Measurements from ENCODE around the gene GPR26.

Gene GPR26

DNA sequence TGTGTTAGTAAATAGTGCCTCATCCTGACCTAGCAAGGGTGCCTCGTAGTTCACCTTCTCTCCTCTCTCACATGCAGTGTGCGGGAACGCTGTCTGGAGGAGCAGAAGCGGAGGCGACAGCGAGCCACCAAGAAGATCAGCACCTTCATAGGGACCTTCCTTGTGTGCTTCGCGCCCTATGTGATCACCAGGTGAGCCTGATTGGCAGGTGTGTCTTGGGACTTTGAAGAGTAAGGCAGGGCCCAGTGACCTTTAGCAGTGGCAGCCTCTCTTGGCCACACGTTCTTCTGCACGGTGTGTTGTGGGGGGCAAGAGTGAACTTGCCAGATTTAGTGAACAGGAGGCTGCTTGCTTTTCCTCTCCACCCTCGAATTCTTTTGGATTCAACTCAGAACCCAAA is 8.6 kb downstream of the GPR26 start:
- Mint-ChIP-seq H3K4me3 (no peak overlapping the region), H3K36me3 (no peaks in the 10 kb centered on the region), H3K9me3 (no peaks in the 10 kb centered on the region), H3K4me1 (no peaks in the 10 kb centered on the region), H3K27ac (no peak overlapping the region), H3K27me3 (peaks cover 70% of the 10 kb centered on the region)
- ATAC-seq = no peak

DNA sequence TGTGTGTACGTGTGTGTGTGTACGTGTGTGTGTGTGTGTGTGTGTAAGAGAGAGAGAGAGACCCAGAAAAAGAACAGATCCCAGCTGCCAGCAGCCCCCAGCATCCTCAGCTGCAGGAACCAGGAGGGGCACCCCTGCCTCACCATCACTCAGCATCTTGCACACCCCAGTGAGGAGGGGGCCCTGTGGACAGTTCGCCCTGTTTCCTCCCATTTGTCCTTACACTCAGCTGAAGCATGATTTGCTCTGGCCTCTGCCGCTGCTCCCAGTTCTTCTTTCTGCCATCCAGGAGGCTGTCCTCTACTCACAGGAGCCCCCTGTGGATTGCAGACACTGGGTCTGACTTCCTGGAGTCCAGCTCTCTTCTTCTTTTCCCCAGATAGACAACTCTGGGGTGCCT is 9.7 kb downstream of the GPR26 start:
- no peak overlapping the region for H3K27ac Mint-ChIP-seq
- H3K4me1 Mint-ChIP-seq = no peaks in the 10 kb centered on the region
- no peak for ATAC-seq
- H3K36me3 Mint-ChIP-seq = no peaks in the 10 kb centered on the region
- H3K4me3 Mint-ChIP-seq = no peak overlapping the region
- peaks cover 70% of the 10 kb centered on the region for H3K27me3 Mint-ChIP-seq
- H3K9me3 Mint-ChIP-seq = no peaks in the 10 kb centered on the region

DNA sequence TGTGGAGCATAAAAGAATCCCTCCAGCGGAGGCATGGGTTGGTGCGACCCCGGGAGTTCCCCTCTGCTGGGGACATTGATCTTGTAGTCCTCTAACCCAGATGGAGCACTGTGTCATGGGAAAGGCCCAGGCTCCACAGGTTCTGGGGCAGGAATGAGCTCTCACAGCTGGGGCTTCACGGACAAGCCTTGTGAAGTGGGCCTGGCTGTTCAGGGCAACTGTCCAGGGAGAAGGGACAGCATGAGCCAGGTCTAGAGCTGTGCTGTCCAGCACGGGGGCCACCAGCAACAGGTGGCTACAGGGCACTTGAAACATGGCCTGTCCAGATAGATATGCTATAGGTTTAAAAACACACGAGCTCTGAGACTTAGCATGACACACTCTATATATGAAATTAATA is 11.4 kb downstream of the GPR26 start:
- H3K36me3 Mint-ChIP-seq = no peaks in the 10 kb centered on the region
- no peak overlapping the region for H3K4me3 Mint-ChIP-seq
- peaks cover 5% of the 10 kb centered on the region for H3K4me1 Mint-ChIP-seq
- H3K27me3 Mint-ChIP-seq = peaks cover 61% of the 10 kb centered on the region
- H3K9me3 Mint-ChIP-seq = no peaks in the 10 kb centered on the region
- no peak overlapping the region for H3K27ac Mint-ChIP-seq
- no peak for ATAC-seq

DNA sequence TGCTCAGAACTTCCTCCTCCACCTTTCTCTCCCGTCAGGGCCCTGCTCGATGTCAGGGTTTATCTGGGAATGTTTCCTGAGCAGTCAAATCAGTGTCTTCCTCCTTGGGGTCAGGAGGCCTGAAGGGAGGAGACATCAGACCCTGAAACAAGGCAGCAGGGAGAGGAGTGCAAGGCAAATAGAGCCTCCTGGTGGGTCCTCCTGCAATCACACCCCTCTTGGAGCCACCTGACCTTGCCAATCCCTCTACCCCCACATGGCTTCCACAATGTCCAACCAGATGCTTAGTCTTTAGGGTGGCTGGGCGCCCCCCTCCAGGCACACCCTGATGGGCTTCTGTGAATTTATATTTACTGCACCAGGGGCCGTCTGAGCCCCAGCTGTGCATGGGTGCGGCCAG is 12.2 kb downstream of the GPR26 start:
- Mint-ChIP-seq H3K27me3 (peaks cover 60% of the 10 kb centered on the region), H3K4me3 (no peak overlapping the region), H3K9me3 (no peaks in the 10 kb centered on the region), H3K27ac (no peak overlapping the region), H3K4me1 (peaks cover 5% of the 10 kb centered on the region), H3K36me3 (no peaks in the 10 kb centered on the region)
- no peak for ATAC-seq

DNA sequence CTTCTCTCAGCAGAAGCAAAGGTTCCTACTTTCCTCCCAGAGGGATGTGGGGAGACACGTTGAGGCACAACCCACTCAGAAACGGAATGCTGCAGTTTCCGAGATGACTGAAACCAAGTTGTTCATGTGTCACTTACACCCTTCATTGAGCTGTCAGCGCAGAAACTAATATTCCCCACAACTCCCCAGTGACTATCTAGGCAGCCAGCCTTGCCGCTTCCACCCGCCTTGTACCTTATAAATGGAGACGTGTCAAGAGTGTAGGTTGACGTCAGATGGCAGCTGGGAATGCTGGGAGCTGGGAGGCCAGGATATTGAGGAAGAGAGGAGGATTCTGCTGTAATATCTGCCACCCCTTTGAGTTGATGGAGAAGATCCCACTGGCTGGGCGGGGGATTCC is 15.1 kb downstream of the GPR26 start:
- H3K4me3 Mint-ChIP-seq = no peak overlapping the region
- H3K4me1 Mint-ChIP-seq = peaks cover 5% of the 10 kb centered on the region
- no peaks in the 10 kb centered on the region for H3K36me3 Mint-ChIP-seq
- ATAC-seq = no peak
- H3K27ac Mint-ChIP-seq = no peak overlapping the region
- H3K27me3 Mint-ChIP-seq = peaks cover 62% of the 10 kb centered on the region
- no peaks in the 10 kb centered on the region for H3K9me3 Mint-ChIP-seq

DNA sequence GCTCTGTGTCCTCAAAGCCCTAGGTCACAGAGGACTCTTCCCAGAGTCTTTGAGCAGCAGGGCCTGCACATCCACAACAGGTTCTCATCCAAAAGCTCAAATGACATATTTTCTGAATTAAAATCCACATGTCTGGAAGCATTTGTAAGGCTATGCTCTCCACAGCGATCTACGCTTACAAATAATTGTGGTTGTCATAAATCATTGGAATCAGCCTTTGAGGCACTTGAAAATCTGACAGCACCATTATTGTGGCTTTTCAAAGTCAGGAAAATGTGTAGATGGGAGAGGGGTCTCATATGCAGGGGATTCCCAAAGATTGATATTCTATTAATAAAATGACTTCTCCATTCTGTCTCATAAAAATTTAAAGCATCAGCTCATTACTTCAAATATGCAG is 16.3 kb downstream of the GPR26 start:
- ATAC-seq = no peak
- no peaks in the 10 kb centered on the region for H3K36me3 Mint-ChIP-seq
- H3K4me1 Mint-ChIP-seq = peaks cover 5% of the 10 kb centered on the region
- H3K27ac Mint-ChIP-seq = no peak overlapping the region
- no peak overlapping the region for H3K4me3 Mint-ChIP-seq
- peaks cover 50% of the 10 kb centered on the region for H3K27me3 Mint-ChIP-seq
- no peaks in the 10 kb centered on the region for H3K9me3 Mint-ChIP-seq

DNA sequence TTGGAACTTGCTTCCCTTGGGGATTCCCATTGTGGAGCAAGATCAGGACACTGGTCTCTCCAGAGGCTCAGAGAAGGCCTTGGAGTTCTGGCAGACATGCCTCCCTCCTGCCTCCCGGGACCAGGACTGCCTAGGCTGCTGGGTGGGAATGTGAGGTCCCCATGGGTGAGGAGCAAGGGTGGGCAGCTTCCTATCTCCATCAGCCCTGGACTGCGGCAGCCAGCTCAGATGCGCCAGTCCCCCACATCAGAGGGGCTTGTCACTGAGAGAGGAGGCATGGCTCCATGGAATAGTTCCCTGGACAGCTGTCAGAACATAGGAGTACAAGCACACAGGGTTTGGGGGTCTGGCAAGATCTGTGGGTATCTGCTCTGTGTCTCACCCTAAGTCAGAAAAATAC is 17.3 kb downstream of the GPR26 start:
- H3K27me3 Mint-ChIP-seq = peaks cover 41% of the 10 kb centered on the region
- ATAC-seq = no peak
- H3K36me3 Mint-ChIP-seq = no peaks in the 10 kb centered on the region
- H3K9me3 Mint-ChIP-seq = no peaks in the 10 kb centered on the region
- H3K4me1 Mint-ChIP-seq = peaks cover 5% of the 10 kb centered on the region
- no peak overlapping the region for H3K27ac Mint-ChIP-seq
- H3K4me3 Mint-ChIP-seq = no peak overlapping the region

DNA sequence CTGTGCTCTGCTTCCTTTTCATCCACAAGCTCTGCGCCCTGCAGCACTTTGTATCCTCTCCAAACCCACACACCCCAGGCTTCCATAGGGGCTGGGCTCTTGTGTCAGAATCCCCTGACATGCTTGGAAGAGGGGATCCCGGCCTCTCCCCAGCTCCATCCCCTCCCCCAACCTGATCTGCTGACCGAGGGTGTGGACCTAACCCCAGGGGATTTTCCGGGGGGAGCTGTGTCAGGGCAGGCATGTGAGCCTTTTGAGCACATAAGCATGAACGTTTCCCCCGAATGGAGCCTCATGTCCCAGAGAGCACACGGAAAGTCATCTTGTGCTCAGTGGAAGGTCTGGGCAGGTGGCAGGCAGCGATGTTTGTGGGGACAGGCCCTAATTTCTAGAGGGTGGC is 17.7 kb downstream of the GPR26 start:
- no peak for ATAC-seq
- no peak overlapping the region for H3K27ac Mint-ChIP-seq
- H3K4me3 Mint-ChIP-seq = no peak overlapping the region
- H3K36me3 Mint-ChIP-seq = no peaks in the 10 kb centered on the region
- no peaks in the 10 kb centered on the region for H3K9me3 Mint-ChIP-seq
- peaks cover 5% of the 10 kb centered on the region for H3K4me1 Mint-ChIP-seq
- H3K27me3 Mint-ChIP-seq = peaks cover 37% of the 10 kb centered on the region

DNA sequence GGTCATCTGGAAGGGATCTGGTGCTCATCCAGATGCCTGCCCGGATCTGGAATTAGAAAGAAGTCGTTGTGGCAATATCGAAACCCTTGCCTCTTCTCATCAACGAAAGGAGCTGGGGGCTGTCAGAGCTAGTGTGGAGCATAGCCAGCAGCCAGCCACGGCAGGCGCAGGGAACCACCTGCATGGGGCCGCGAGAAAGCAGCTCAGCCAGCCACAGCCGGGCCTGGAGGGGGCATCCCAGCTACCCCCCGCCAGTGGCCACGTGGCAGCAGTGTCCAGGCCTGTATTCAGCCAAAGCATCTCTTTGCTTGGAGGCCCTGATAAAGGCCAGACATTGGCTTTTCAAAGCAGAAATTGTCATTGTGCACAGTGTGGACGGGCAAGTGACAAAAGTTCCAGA is 19.1 kb downstream of the GPR26 start:
- H3K9me3 Mint-ChIP-seq = no peaks in the 10 kb centered on the region
- H3K27me3 Mint-ChIP-seq = peaks cover 23% of the 10 kb centered on the region
- peaks cover 5% of the 10 kb centered on the region for H3K4me1 Mint-ChIP-seq
- no peaks in the 10 kb centered on the region for H3K36me3 Mint-ChIP-seq
- no peak for ATAC-seq
- H3K27ac Mint-ChIP-seq = no peak overlapping the region
- no peak overlapping the region for H3K4me3 Mint-ChIP-seq

DNA sequence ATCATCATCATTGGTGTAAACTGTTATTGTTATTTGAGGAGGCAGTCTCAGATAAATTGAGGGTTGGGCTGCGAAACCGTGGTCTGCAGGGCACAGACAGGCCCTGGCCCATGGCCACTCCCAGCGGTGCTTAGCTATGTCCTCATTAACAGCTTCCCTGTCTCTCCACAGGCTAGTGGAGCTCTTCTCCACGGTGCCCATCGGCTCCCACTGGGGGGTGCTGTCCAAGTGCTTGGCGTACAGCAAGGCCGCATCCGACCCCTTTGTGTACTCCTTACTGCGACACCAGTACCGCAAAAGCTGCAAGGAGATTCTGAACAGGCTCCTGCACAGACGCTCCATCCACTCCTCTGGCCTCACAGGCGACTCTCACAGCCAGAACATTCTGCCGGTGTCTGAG is 21.6 kb downstream of the GPR26 start:
- Mint-ChIP-seq H3K36me3 (no peaks in the 10 kb centered on the region), H3K4me3 (no peak overlapping the region), H3K9me3 (no peaks in the 10 kb centered on the region), H3K27ac (no peak overlapping the region), H3K4me1 (no peaks in the 10 kb centered on the region), H3K27me3 (peaks cover 16% of the 10 kb centered on the region)
- ATAC-seq = no peak

DNA sequence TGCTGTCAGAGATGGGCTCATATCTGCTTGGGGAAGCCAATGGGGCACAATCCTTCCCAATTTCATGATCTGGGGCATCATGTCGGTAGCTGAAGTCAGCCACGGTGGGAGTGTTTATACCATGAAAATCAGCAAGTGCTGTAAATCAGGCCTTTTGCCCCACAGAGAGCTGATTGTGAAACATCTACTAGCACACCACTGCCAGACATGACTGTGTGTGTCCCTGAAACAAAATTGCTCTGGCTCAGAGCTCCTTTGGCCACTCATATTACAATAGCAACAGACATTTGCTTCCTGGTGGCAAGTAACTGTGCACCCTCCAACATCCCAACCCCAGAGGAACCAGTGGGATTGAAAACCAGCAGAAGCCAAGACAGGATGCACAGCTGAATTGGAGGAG is 23.7 kb downstream of the GPR26 start:
- ATAC-seq = no peak
- no peaks in the 10 kb centered on the region for H3K4me1 Mint-ChIP-seq
- no peak overlapping the region for H3K27ac Mint-ChIP-seq
- no peaks in the 10 kb centered on the region for H3K9me3 Mint-ChIP-seq
- no peak overlapping the region for H3K4me3 Mint-ChIP-seq
- H3K27me3 Mint-ChIP-seq = peaks cover 26% of the 10 kb centered on the region
- H3K36me3 Mint-ChIP-seq = no peaks in the 10 kb centered on the region

DNA sequence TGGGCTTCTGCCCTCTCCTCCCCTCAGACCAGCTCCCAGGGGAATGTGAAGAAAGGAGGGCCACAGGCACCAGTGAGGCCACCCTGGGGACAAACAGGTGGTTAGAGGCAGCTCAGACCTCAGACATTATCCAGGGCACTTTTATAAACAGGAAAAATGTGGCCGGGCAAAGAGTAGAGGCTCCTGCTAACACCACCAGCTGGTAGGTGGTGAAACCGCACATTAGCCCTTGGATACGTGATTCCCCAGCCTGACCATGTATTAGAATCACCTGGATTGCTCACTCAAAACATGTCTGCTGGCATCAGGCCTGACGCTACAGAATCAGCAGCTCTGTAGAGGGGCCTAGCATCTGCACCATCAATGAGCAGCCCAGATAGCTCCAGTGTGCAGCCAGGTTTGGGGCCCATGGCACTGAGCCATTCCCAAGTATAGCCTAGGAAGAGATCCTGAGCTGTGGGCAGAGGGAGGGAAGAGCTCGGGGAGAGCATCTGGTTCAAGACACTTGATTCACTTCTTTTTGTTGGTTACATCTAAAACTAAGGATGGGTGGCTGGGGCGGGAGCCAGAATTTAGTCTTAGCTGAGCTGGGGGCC is 37.1 kb downstream of the GPR26 start:
- Mint-ChIP-seq H3K4me3 (no peak overlapping the region), H3K4me1 (no peaks in the 10 kb centered on the region)
- no peak for ATAC-seq

DNA sequence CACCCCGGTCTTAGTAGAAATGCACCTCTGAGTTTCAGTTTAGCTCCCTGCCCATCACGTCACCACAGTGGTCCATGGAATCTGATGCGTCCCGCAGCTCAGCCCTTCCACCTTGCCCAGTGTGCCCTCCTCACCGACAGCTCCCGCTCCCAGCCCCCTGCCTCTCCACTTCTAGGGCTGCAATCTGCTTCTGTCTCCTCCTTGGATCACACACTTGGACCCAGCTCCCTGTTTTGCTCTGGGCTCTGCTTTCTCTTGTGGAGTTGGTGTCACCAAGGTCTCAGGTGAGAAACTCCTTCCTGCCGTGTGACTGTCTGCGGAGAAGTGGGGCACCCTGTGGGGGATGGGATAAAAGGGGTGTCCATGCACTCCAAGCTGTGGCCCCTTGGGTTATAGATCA is 37.9 kb downstream of the GPR26 start:
- peaks cover 35% of the 10 kb centered on the region for H3K27me3 Mint-ChIP-seq

More for the DNA sequence above, 37.1 kb downstream of the GPR26 start:
- no peaks in the 10 kb centered on the region for H3K9me3 Mint-ChIP-seq
- H3K27me3 Mint-ChIP-seq = peaks cover 27% of the 10 kb centered on the region
- no peaks in the 10 kb centered on the region for H3K36me3 Mint-ChIP-seq
- no peak overlapping the region for H3K27ac Mint-ChIP-seq

DNA sequence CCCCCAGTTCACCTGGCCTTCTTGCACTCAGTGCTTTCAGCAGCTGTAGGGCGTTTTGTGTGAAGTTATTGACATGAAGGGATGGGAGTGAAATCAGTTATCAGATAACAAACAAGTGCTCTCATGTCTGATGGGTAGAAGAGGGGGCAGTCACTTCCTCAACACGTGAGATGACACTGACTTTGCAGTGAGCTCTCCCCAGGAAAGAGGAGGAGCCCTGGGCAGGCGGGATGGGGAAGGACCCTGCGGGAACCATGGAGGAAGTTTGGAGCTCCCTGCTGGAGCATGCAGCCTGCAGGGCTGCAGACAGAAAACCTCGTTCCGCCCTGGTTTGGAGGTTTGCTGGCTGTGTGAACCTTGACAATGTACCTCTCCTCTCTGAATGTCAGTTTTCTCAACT is 38.7 kb downstream of the GPR26 start:
- no peak overlapping the region for H3K4me3 Mint-ChIP-seq
- no peaks in the 10 kb centered on the region for H3K36me3 Mint-ChIP-seq
- ATAC-seq = no peak
- H3K9me3 Mint-ChIP-seq = peaks cover 3% of the 10 kb centered on the region
- H3K4me1 Mint-ChIP-seq = no peaks in the 10 kb centered on the region
- H3K27me3 Mint-ChIP-seq = peaks cover 35% of the 10 kb centered on the region
- no peak overlapping the region for H3K27ac Mint-ChIP-seq

More for the DNA sequence above, 37.9 kb downstream of the GPR26 start:
- peaks cover 3% of the 10 kb centered on the region for H3K9me3 Mint-ChIP-seq
- ATAC-seq = no peak
- no peak overlapping the region for H3K27ac Mint-ChIP-seq
- H3K4me1 Mint-ChIP-seq = no peaks in the 10 kb centered on the region
- H3K4me3 Mint-ChIP-seq = no peak overlapping the region
- H3K36me3 Mint-ChIP-seq = no peaks in the 10 kb centered on the region

DNA sequence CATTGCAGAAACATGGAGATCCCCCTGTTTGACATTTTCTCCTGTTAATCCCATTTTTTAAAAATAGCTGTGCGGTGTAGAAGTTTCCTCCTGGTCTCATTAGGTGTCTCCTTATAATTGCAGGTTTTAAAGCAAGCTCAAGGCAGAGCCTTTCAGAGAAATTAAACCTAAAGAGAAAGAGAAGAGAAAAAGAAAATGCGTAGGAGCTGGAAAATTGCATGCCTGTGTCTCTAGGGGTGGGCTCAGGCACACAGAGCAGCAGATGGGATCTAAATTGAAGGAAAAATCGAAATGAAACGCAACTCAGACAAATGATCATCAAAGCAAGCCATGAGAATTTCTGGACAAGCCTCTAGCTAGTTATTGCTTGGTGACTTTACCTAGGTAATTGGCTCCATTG is 40.1 kb downstream of the GPR26 start:
- Mint-ChIP-seq H3K36me3 (no peaks in the 10 kb centered on the region), H3K4me1 (no peaks in the 10 kb centered on the region), H3K4me3 (no peak overlapping the region)

DNA sequence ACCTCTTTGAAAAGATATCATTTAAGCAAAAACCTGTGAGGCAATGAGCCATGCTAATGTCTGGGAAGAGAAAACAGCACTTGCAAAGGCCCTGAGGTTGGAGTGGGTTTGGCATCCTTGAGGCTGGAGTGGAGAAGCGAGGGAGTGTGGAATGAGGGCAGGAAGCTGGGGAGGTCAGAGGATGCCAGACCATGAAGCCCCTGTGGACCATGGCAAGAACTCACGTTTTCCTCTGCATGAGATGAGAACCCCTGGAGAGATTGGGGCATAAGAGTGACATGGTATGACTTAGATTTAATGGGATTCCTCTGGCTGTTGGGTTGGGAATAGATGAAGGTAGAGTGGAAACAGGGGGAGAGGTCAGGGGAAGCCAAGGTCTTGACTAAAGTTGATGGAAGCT is 49.4 kb downstream of the GPR26 start:
- no peak overlapping the region for H3K27ac Mint-ChIP-seq
- peaks cover 4% of the 10 kb centered on the region for H3K9me3 Mint-ChIP-seq
- H3K4me1 Mint-ChIP-seq = no peaks in the 10 kb centered on the region
- H3K36me3 Mint-ChIP-seq = no peaks in the 10 kb centered on the region
- no peak overlapping the region for H3K4me3 Mint-ChIP-seq
- H3K27me3 Mint-ChIP-seq = peaks cover 22% of the 10 kb centered on the region
- ATAC-seq = no peak

More for the DNA sequence above, 40.1 kb downstream of the GPR26 start:
- no peak for ATAC-seq
- Mint-ChIP-seq H3K27me3 (peaks cover 35% of the 10 kb centered on the region), H3K9me3 (peaks cover 3% of the 10 kb centered on the region), H3K27ac (no peak overlapping the region)

DNA sequence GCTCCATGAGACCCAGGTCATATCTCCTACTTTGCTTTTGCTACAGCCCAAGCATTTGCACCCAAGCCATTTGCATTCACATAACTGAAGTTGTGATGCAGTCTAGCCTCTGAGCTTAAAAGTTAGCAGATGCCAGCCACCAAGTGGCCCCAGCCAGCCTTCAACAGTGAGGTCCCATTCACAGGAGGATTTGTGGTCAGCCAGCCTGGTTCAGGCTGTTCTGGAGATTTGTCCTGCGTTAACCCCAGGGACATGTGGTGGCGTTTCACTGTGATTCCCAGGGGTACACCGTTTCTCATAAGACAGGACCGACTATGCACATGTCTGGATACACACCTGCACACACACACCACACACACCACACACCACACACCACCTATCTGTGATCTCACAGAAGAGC is 51.2 kb downstream of the GPR26 start:
- no peak overlapping the region for H3K27ac Mint-ChIP-seq
- peaks cover 4% of the 10 kb centered on the region for H3K9me3 Mint-ChIP-seq
- ATAC-seq = no peak
- peaks cover 22% of the 10 kb centered on the region for H3K27me3 Mint-ChIP-seq
- no peaks in the 10 kb centered on the region for H3K4me1 Mint-ChIP-seq
- H3K36me3 Mint-ChIP-seq = no peaks in the 10 kb centered on the region
- no peak overlapping the region for H3K4me3 Mint-ChIP-seq

All from stimulated activated memory B cell treated with anti-CD40 and anti-IgM and Interleukin-4, amounts not matched to agents 10 μg/mL and 1 μg/mL and 100 μg/mL, for 72 hours (primary cell).